Vagina (tissue), 2 donors: ENCODE measurements around the gene NPAS3. TPM values are rescaled to one million over a fixed set of nuclear protein-coding genes. Genes with fewer than 3 reads are reported as not detected.

ENCODE experiments used
- DNase-seq, 2 donors: peaks; one replicate each; pipeline ENCODE4 v3.0.0-alpha.2; 2017; ENCODE audit errors: extremely low spot score in 2 of 2
- H3K27ac ChIP-seq: fragments of 200-600 bp; sonication (generic); one replicate; pipeline ENCODE4 v1.5.1; 2019
- H3K27me3 ChIP-seq: fragments of 200-600 bp; sonication (generic); one replicate; pipeline ENCODE4 v1.5.1; 2019
- H3K36me3 ChIP-seq, 2 donors: fragments of 200-600 bp; sonication (generic); one replicate each; pipeline ENCODE4 v1.5.1; 2017 to 2019
- H3K4me1 ChIP-seq: fragments of 200-600 bp; sonication (generic); one replicate; pipeline ENCODE4 v1.5.1; 2019
- H3K4me3 ChIP-seq, 2 donors: fragments of 200-600 bp; sonication (generic); 1 replicate in 1 of 2; 2 replicates in 1 of 2; pipeline ENCODE4 v1.5.1; 2016 to 2019
- H3K9me3 ChIP-seq: fragments of 200-600 bp; sonication (generic); one replicate; pipeline ENCODE4 v1.5.1; 2019
- POLR2A ChIP-seq, 2 donors: fragments of 450-650 bp; IDR thresholded peaks; one replicate each; pipeline ENCODE4 v1.6.1; 2017; ENCODE audit warnings: antibody characterized with exemption in 2 of 2, mild to moderate bottlenecking in 2 of 2, moderate library complexity in 2 of 2
- POLR2AphosphoS5 ChIP-seq, 2 donors: sonication (generic); formaldehyde crosslinking; IDR thresholded peaks; one replicate each; pipeline ENCODE4 v1.9.0; 2017; ENCODE audit warnings: antibody characterized with exemption in 2 of 2, mild to moderate bottlenecking in 2 of 2, low read depth in 1 of 2; ENCODE audit not compliant: insufficient read depth in 1 of 2
- intact Hi-C: fragments of 100-400 bp; cut with DNase I; formaldehyde crosslinking; loops from one replicate; pipeline ENCODE4 v1.15.1; 2023
- total RNA-seq: library from RNA; depleted of rRNA; stranded (reverse); fragments of >200 nt; gene quantifications from one replicate; pipeline ENCODE4 v1.2.3, GENCODE V29; 2016
- TF ChIP-seq, protein P1 (sequence below), 3 experiments: fragments of 450-650 bp in 2 of 3; fragments of 200-600 bp in 1 of 3; sonication (generic) in 1 of 3; IDR thresholded peaks; one replicate each; pipeline ENCODE4 v1.5.1; 2017 to 2019; ENCODE audit warnings: antibody characterized with exemption in 3 of 3, mild to moderate bottlenecking in 2 of 3, moderate library complexity in 2 of 3

Gene NPAS3
- total RNA-seq, 1 donor from 2014 or later: 1.2 TPM

GRCh38 chr14:32934073-32934880, 4.4 kb upstream of the NPAS3 start:
- no peak overlapping the region for H3K27ac ChIP-seq
- H3K27me3 ChIP-seq: peaks cover 5% of the 10 kb centered on the region
- H3K4me3 ChIP-seq: peak overlapping the region; percentile 43 to 52
- no peaks in the 10 kb centered on the region for H3K9me3 ChIP-seq
- no peak for DNase-seq
- intact Hi-C loops: no loop called here
- no peaks in the 10 kb centered on the region for H3K36me3 ChIP-seq
- H3K4me1 ChIP-seq: peaks cover 33% of the 10 kb centered on the region
- TF ChIP-seq POLR2A (IDR thresholded peaks at IDR 0.05) (no peak), POLR2AphosphoS5 (IDR thresholded peaks at IDR 0.05; ENCODE audit: insufficient read depth in 1 of 2, low read depth in 1 of 2) (no peak)
- TF ChIP-seq, protein P1, sequence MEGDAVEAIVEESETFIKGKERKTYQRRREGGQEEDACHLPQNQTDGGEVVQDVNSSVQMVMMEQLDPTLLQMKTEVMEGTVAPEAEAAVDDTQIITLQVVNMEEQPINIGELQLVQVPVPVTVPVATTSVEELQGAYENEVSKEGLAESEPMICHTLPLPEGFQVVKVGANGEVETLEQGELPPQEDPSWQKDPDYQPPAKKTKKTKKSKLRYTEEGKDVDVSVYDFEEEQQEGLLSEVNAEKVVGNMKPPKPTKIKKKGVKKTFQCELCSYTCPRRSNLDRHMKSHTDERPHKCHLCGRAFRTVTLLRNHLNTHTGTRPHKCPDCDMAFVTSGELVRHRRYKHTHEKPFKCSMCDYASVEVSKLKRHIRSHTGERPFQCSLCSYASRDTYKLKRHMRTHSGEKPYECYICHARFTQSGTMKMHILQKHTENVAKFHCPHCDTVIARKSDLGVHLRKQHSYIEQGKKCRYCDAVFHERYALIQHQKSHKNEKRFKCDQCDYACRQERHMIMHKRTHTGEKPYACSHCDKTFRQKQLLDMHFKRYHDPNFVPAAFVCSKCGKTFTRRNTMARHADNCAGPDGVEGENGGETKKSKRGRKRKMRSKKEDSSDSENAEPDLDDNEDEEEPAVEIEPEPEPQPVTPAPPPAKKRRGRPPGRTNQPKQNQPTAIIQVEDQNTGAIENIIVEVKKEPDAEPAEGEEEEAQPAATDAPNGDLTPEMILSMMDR (IDR thresholded peaks at IDR 0.05): no peak

- H3K9me3 ChIP-seq: no peaks in the 10 kb centered on the region
- intact Hi-C loops: no loop called here
- TF ChIP-seq, protein P1 (IDR thresholded peaks at IDR 0.05): no peak
- TF ChIP-seq POLR2AphosphoS5 (IDR thresholded peaks at IDR 0.05; ENCODE audit: insufficient read depth in 1 of 2, low read depth in 1 of 2): no peak
- TF ChIP-seq POLR2A (IDR thresholded peaks at IDR 0.05): no peak
- peak overlapping the region; percentile 43 to 52 for H3K4me3 ChIP-seq
- no peak overlapping the region for H3K27ac ChIP-seq
- peaks cover 33% of the 10 kb centered on the region for H3K4me1 ChIP-seq
- no peaks in the 10 kb centered on the region for H3K36me3 ChIP-seq
- peaks cover 5% of the 10 kb centered on the region for H3K27me3 ChIP-seq
- no peak for DNase-seq
These were observed 3.6 kb upstream of the NPAS3 start for GRCh38 chr14:32934881-32935633.

DNA sequence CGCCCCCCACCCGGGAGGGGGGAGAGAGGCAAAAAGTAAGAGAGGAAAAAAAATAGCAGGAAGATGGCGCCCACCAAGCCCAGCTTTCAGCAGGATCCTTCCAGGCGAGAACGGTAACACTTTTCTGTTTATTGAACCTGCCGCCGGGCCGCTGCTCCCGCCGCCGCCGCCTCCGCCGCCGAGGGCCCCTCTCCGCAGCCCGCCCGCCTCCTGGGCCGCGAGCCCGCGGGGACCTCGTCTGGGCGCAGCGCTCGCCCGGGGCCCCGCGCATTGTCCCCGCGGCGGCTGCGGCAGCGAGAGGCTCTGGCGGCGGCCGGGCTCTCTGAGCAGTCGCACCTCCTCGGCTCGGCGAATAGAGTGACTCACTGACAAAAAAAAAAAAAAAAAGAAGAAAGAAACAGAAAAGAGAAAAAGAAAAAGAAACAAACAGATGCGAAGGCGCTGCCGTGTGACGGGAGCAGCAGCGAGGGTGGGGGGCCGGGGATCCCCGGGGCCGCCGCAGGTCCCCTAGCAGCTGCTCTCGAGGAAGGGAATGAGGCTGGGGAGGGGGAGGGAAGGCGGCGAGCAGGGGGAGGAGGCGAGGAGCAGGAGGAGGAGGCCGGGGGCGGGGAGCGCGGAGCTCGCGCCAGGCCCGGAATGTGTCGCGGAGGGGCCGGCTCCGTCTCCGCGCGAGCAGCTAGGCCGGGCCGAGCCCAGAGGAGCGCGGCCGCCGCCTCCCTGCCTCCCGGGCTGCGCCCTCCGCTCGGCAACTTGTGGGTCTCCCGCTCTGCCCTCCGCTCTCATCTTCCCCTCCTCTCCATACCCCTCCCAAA, 781 bp downstream of the NPAS3 start:
- DNase-seq: no peak
- Histone ChIP-seq H3K36me3 (no peaks in the 10 kb centered on the region), H3K4me1 (peaks cover 17% of the 10 kb centered on the region), H3K27me3 (no peaks in the 10 kb centered on the region), H3K27ac (peak overlapping the region; percentile 67), H3K9me3 (no peaks in the 10 kb centered on the region), H3K4me3 (peak overlapping the region; percentile 55 to 71)
- no peak for TF ChIP-seq POLR2A (IDR thresholded peaks at IDR 0.05)
- peak in 1 of 2 donors; percentile 37 for TF ChIP-seq POLR2AphosphoS5 (IDR thresholded peaks at IDR 0.05; ENCODE audit: insufficient read depth in 1 of 2, low read depth in 1 of 2)
- TF ChIP-seq, protein P1 (IDR thresholded peaks at IDR 0.05): no peak
- intact Hi-C loops: no loop called here

GRCh38 chr14:32940066-32940651, 1.5 kb downstream of the NPAS3 start:
- Histone ChIP-seq H3K9me3 (no peaks in the 10 kb centered on the region), H3K4me1 (peaks cover 13% of the 10 kb centered on the region), H3K4me3 (peak overlapping the region; percentile 55 to 71), H3K36me3 (no peaks in the 10 kb centered on the region), H3K27me3 (no peaks in the 10 kb centered on the region), H3K27ac (peak overlapping the region; percentile 67)
- intact Hi-C loops: no loop called here
- TF ChIP-seq POLR2A (IDR thresholded peaks at IDR 0.05): no peak
- TF ChIP-seq POLR2AphosphoS5 (IDR thresholded peaks at IDR 0.05; ENCODE audit: insufficient read depth in 1 of 2, low read depth in 1 of 2): no peak
- TF ChIP-seq, protein P1 (IDR thresholded peaks at IDR 0.05): no peak
- DNase-seq: no peak
